ES-I3 (cell line): Measurements from ENCODE around the gene INHA.

Experiments used
- H3K36me3 ChIP-seq: 2 replicates; pipeline ENCODE4 v1.6.1; 2013; ENCODE audit warnings: mild to moderate bottlenecking, low read length, control low read depth, moderate library complexity; ENCODE audit not compliant: insufficient read depth
- H3K4me1 ChIP-seq: 2 replicates; pipeline ENCODE4 v1.6.1; 2013; ENCODE audit warnings: mild to moderate bottlenecking, control low read depth, low read length; ENCODE audit not compliant: insufficient read depth
- H3K9ac ChIP-seq: 2 replicates; pipeline ENCODE4 v1.6.1; 2013; ENCODE audit warnings: low read depth, mild to moderate bottlenecking, low read length, moderate library complexity
- H3K9me3 ChIP-seq: 2 replicates; pipeline ENCODE4 v1.6.1; 2013; ENCODE audit warnings: mild to moderate bottlenecking, low read length, moderate library complexity; ENCODE audit not compliant: control insufficient read depth, insufficient read depth

INHA gene

DNA sequence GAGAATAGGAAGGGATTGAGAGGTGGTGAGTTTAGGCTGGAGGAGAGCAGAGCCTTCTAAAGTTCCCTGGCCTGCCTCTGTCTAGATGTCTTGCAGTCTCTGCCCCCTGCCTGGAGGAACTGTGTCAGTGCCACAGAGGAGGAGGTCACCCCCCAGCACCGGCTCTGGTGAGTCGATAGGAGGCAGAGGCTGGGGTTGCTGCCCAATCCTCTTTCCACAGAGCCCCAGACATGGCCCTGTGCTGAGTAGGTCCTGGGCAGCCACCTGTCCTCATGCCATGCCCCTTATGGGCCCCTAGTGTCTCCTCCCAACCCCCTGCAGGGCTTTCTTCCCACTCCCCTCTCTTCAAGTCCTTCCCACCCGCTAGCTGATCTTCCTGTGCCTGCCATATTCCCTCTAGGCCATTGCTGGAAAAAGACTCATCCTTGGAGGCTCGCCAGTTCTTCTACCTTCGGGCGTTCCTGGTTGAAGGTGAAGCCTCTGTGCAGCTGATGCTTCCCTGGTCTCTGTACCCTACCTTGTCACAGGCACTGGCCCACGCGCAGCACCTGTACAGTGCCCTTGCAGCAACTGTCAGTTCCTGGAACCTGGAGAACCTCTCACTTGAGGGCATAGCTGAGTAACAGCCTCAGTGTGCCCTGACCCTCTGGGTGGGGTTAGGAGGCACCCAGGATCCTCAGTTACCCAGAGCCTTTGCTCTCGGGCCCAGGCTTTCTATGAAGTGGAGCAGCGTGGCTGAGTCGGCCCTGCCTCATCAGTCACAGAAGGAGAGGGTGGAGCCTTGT is 42.2 kb downstream of the INHA start:
- no peaks in the 10 kb centered on the region; the same call in 1 of the 2 replicates for H3K36me3 ChIP-seq
- no peaks in the 10 kb centered on the region for H3K4me1 ChIP-seq

DNA sequence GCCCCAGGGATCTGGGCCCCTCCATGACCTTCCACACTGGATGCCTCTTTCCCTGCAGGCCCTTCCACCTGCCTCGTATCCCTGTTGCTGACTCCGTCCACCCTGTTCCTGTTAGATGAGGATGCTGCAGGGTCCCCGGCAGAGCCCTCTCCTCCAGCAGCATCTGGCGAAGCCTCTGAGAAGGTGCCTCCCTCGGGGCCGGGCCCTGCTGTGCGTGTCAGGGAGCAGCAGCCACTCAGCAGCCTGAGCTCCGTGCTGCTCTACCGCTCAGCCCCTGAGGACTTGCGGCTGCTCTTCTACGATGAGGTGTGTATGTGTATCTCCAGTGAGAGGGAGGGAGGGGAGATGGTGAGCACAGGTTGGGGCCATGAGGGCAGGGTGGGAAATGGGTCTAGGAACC is 42.9 kb downstream of the INHA start:
- Histone ChIP-seq H3K9ac (no peak overlapping the region), H3K36me3 (no peaks in the 10 kb centered on the region; the same call in 1 of the 2 replicates), H3K4me1 (no peaks in the 10 kb centered on the region), H3K9me3 (no peaks in the 10 kb centered on the region)

More for the DNA sequence above, 42.2 kb downstream of the INHA start:
- no peaks in the 10 kb centered on the region for H3K9me3 ChIP-seq
- no peak overlapping the region for H3K9ac ChIP-seq

DNA sequence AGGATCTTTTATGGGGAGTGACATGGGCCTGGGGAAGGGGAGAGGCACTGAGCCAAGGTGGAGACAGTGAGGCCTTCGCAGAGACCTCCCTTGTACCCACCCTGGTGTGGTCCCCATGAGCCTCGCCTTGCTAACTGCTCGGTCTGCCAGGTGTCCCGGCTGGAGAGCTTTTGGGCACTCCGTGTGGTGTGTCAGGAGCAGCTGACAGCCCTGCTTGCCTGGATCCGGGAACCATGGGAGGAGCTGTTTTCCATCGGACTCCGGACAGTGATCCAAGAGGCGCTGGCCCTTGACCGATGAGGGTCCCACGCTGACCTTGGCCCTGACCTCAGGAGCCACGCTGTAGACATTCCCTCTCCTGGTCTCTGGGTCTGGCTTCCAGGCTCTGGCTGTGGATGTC is 43.8 kb downstream of the INHA start:
- Histone ChIP-seq H3K36me3 (no peaks in the 10 kb centered on the region), H3K4me1 (no peaks in the 10 kb centered on the region), H3K9me3 (no peaks in the 10 kb centered on the region), H3K9ac (no peak overlapping the region)

DNA sequence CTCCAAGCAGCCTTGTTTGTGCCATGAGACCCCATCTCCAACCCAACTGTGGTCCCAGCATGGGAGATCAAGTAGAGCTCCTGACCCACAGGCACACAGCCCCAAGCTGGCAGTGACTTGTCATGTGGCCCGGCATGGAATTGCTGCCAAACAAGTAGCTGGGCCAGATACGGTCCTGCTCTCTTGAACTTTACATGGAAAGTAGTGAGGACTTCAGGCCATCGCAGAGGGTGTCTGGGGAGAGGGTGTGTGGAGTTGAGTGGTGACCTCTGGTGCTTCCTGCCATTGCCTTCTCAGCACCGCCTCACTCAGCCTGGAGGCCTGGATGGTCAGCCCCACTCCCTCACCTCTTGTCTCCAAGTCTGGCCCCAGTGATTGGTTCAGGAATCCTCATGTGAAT is 44.4 kb downstream of the INHA start:
- Histone ChIP-seq H3K9ac (no peak overlapping the region), H3K9me3 (no peaks in the 10 kb centered on the region), H3K4me1 (no peaks in the 10 kb centered on the region), H3K36me3 (no peaks in the 10 kb centered on the region)

DNA sequence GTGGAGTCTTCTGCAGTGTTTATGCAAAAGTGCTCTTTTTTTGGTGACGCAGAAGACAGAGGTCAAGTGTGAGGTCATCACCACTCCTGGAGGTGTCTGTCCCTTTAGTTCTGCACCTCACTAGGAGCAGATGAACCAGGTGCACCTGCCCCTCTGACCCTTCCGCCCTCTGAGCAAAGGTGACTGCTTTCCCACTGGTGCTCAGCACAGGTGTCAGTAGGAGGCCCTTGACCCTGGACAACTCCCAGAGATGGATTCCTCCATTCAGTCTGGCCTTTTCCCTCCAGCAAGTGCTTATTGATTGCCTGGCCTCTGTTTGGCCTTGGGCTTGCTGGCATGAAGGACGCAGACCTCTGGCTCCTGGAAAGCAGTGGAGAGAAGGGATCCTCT is 46.6 kb downstream of the INHA start:
- no peaks in the 10 kb centered on the region for H3K36me3 ChIP-seq
- H3K9ac ChIP-seq: no peak overlapping the region
- H3K9me3 ChIP-seq: no peaks in the 10 kb centered on the region
- no peaks in the 10 kb centered on the region for H3K4me1 ChIP-seq

DNA sequence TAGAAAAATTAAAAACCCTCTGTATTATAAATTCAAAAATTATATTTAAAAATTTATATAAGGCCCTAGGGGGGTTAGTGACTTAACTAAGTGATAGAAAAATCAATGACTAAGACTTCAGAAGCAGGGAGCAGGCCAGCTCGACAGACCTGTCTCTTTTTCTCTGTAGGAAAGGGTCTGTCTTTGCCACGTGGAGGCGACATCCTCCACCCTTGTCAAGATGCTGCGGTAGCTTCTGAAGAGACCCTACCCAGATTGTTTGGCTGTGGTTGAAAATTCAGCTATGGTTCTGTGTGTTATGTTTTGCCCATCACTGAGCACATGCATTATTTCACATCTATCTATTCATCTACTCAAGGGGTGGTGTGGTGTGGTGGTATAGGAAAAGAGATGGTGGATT is 47.1 kb downstream of the INHA start:
- H3K36me3 ChIP-seq: no peaks in the 10 kb centered on the region
- no peaks in the 10 kb centered on the region for H3K4me1 ChIP-seq
- no peak overlapping the region for H3K9ac ChIP-seq
- H3K9me3 ChIP-seq: no peaks in the 10 kb centered on the region

DNA sequence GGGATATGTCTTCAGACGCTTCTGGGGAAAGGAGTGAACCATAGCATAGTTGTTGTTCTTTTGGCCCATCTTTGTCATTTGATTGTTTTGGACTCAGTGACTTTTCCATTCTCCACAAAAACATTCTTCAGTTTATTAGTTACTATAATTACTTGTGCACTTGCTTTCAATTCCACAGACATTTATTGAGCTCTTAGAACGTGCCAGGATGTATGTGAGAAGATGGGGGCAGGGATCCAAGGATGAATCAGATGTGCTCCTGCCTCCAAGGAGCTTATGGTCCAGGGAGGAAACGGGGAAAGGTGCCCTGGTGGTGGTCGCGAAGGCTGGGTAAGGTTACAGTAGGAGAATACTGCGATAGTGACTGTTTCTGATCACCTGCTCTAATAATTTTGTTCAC is 48.4 kb downstream of the INHA start:
- Histone ChIP-seq H3K9ac (no peak overlapping the region), H3K36me3 (no peaks in the 10 kb centered on the region), H3K9me3 (no peaks in the 10 kb centered on the region), H3K4me1 (no peaks in the 10 kb centered on the region)

DNA sequence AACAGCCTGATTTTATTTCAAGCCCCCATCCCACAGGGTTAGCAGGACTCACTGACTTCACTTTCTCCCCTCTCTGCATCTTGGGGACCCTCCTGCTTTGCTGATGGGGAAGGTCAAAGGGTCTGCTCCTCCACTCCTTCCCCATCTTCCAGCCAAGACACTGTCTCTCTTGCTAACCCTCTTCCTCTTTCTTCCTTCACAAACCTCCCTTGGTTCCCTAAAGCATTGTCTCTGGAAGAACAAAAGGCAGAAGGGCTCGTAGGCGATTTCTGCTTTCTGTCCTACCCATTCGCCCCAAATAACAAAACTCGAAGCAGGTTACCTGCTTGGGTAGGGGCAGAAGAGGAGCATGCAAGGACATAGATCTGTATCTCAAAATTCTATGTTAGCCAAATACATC is 49.8 kb downstream of the INHA start:
- H3K9ac ChIP-seq: no peak overlapping the region
- peaks cover 4% of the 10 kb centered on the region; the same call in 1 of the 2 replicates for H3K4me1 ChIP-seq
- H3K36me3 ChIP-seq: no peaks in the 10 kb centered on the region
- H3K9me3 ChIP-seq: no peaks in the 10 kb centered on the region

DNA sequence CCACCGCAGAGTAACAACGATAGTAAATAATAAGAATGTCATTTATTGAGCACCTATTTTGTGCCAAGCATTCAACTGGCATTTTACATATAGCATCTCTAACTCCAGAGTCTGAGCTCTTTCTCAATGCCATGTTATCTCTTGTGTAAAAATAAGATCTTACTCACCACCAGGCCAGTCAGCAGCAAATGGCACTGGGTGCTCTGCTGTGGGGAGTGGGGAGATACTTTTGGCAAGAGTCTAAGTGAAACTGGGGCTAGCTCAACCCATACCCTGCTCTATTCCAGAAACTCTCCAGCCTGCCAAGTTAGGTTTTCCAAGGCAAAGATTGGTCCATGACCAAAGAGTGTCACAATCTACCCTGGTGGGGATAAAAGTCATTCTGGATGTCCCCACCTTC is 50.4 kb downstream of the INHA start:
- Histone ChIP-seq H3K9me3 (no peaks in the 10 kb centered on the region), H3K36me3 (no peaks in the 10 kb centered on the region), H3K9ac (no peak overlapping the region), H3K4me1 (peaks cover 5% of the 10 kb centered on the region; the same call in 1 of the 2 replicates)

DNA sequence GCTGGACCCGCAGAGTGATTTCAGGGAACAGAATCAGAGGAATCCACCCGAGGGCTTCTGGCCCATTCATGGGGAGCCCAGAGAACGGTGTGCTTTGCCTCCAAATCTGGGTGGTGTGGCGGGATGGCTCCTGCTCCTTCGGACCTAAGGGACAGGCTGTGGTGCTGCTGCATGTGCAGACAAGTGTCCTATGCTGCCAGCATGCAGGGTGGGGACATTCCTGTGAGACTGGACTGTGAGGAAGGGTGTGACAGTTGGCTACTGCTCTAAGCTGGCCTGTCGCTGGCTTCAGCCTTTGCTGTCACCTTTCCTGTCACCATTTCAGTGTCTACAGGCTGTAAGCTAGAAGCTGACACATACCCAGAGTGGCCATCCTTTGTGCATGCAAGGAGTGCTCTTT is 52.5 kb downstream of the INHA start:
- Histone ChIP-seq H3K36me3 (no peaks in the 10 kb centered on the region), H3K4me1 (peaks cover 9% of the 10 kb centered on the region; the same call in 1 of the 2 replicates), H3K9ac (no peak overlapping the region), H3K9me3 (no peaks in the 10 kb centered on the region)

DNA sequence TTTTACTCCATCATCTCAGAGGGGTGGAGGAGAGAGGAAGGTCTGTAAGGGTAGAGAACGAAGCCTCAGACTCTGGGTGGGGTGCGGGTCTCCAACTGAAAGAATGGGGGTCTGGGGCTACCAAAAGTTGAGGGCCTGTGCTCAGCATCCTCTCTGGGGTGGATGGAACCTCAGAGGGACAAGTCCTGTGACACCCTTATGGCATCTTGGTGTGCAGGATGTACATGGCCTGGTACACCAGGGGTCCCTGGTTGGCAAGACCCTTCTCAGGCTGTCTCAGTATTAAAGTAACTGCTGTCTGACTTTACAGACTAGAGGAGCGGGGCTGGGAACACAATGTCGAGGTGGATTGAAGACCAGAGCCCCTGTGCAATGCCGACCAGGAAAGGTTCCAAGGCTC is 53.1 kb downstream of the INHA start:
- Histone ChIP-seq H3K36me3 (no peaks in the 10 kb centered on the region), H3K9ac (no peak overlapping the region), H3K9me3 (no peaks in the 10 kb centered on the region), H3K4me1 (peaks cover 9% of the 10 kb centered on the region; the same call in 1 of the 2 replicates)
